Uterus (tissue), 2 donors: ENCODE measurements around the gene IL16.

Source experiments
- POLR2A ChIP-seq, 2 donors: fragments of 450-650 bp; IDR thresholded peaks; one replicate each; pipeline ENCODE4 v1.6.1; 2016; ENCODE audit warnings: antibody characterized with exemption in 2 of 2, mild to moderate bottlenecking in 1 of 2, moderate library complexity in 1 of 2
- TF ChIP-seq, protein P1 (sequence below), 4 experiments: fragments of 200-600 bp in 2 of 4; fragments of 450-650 bp in 2 of 4; sonication (generic) in 2 of 4; IDR thresholded peaks; one replicate each; pipeline ENCODE4 v1.5.1; 2016 to 2019; ENCODE audit warnings: antibody characterized with exemption in 4 of 4, mild to moderate bottlenecking in 2 of 4, moderate library complexity in 1 of 4

DNA sequence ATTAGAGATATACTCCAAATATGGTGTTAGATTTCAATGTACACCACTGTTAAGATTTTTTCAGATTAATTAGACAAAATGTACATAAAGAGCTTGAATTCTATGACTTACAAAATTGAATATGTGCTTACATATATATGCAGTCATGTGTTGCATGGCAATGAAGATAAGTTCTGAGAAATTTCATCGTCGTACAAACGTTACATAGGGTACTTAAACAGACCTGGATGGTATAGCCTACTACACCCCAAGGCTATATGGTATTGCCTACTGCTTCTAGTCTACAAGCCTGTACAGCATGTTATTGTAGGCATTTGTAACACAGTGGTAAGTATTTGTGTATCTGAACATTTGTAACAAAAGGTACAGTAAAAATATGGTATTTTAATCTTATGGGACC is 9.3 kb downstream of the IL16 start:
- no peak for TF ChIP-seq POLR2A (IDR thresholded peaks at IDR 0.05)
- TF ChIP-seq, protein P1, sequence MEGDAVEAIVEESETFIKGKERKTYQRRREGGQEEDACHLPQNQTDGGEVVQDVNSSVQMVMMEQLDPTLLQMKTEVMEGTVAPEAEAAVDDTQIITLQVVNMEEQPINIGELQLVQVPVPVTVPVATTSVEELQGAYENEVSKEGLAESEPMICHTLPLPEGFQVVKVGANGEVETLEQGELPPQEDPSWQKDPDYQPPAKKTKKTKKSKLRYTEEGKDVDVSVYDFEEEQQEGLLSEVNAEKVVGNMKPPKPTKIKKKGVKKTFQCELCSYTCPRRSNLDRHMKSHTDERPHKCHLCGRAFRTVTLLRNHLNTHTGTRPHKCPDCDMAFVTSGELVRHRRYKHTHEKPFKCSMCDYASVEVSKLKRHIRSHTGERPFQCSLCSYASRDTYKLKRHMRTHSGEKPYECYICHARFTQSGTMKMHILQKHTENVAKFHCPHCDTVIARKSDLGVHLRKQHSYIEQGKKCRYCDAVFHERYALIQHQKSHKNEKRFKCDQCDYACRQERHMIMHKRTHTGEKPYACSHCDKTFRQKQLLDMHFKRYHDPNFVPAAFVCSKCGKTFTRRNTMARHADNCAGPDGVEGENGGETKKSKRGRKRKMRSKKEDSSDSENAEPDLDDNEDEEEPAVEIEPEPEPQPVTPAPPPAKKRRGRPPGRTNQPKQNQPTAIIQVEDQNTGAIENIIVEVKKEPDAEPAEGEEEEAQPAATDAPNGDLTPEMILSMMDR (IDR thresholded peaks at IDR 0.05): no peak
